HG02885 (cell line): ENCODE data around the gene PMFBP1.

Experiments used
- ATAC-seq: cut with Tn5 transposase; IDR thresholded peaks from one replicate; pipeline ENCODE4 v1.9.1; 2021; ENCODE audit warnings: mild to moderate bottlenecking; ENCODE audit not compliant: unreplicated experiment, poor library complexity

Gene PMFBP1

GRCh38 chr16:72072514-72073342, 99.2 kb downstream of the PMFBP1 start:
- ATAC-seq, result no peak
